Vagina (tissue), 2 donors: ENCODE measurements around the gene ANKS3.

Experiments used
- CTCF ChIP-seq, 3 experiments: fragments of 450-650 bp in 2 of 3; fragments of 200-600 bp in 1 of 3; sonication (generic) in 1 of 3; IDR thresholded peaks; one replicate each; pipeline ENCODE4 v1.5.1; 2017 to 2019; ENCODE audit warnings: antibody characterized with exemption in 3 of 3, mild to moderate bottlenecking in 2 of 3, moderate library complexity in 2 of 3
- POLR2A ChIP-seq, 2 donors: fragments of 450-650 bp; IDR thresholded peaks; one replicate each; pipeline ENCODE4 v1.6.1; 2017; ENCODE audit warnings: antibody characterized with exemption in 2 of 2, mild to moderate bottlenecking in 2 of 2, moderate library complexity in 2 of 2
- POLR2AphosphoS5 ChIP-seq, 2 donors: sonication (generic); formaldehyde crosslinking; IDR thresholded peaks; one replicate each; pipeline ENCODE4 v1.9.0; 2017; ENCODE audit warnings: antibody characterized with exemption in 2 of 2, mild to moderate bottlenecking in 2 of 2, low read depth in 1 of 2; ENCODE audit not compliant: insufficient read depth in 1 of 2

DNA sequence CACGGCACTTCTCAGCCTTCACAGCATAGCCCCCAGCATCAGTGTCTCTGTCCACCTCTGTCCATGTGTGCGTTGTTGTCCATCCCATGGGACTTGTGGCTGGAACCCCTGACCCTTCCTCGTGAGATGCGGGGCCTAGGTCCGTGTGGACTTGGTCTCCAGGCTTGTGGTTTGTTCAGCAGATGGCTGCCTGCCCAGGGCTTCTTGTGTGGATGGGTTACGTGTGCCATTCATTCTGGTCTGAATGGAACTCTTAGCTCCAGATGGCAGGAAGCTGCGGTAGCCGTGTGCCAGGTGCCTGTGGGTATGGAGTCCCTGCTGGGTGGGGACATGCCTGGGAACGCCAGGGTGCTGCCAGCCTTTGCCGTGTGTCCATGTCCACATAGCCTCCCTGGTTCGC is 72.4 kb downstream of the ANKS3 start:
- TF ChIP-seq CTCF (IDR thresholded peaks at IDR 0.05) (no peak), POLR2AphosphoS5 (IDR thresholded peaks at IDR 0.05; ENCODE audit: insufficient read depth in 1 of 2, low read depth in 1 of 2) (no peak), POLR2A (IDR thresholded peaks at IDR 0.05) (no peak)
